ENCODE measurements around the gene ARHGAP26.

Gene ARHGAP26

GRCh38 chr5:143025376-143025775 lies 255.2 kb downstream of the ARHGAP26 start:
- no peak for DNase-seq

DNA sequence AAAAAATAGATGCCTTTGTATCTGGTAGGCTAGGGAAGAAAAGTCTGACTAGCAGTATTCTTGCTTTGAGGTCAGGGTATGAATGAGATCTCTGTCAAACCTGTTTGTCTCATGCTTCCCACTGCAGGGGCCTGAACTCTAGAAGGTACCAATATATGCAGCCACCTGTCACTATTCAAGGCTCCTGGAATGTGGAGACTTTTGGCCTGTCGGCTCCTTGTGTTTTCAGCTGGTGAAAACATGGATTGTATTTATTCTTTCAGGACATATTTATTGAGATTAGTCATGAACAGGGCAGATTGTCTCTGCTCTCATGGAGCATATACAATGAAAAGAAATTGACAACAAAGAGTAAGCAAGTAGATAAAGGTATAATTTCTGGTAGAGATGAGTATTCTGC lies 255.8 kb downstream of the ARHGAP26 start:
- no peak for DNase-seq

DNA sequence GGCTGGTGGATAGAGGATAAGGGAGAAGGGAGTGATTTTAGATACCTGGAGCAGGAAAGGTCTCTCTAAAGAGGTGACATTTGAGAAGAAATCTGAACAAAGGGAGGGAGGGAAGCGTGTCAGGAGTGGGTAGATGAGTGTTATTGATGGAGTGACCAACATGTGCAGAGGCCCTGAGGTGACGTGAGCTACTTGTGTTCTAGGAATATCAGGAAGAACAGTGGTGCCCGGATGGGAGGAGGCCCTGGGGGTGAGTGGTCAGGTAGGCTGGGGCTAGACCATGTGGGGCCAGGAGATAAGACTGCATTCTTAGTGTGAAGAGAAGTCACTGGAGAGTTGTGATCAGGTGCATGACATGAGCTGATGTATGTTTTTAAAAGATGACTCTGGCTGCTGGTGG lies 256.2 kb downstream of the ARHGAP26 start:
- no peak for DNase-seq

- DNase-seq: no peak
Observed at GRCh38 chr5:143029293-143029692, 259.1 kb downstream of the ARHGAP26 start.

DNA sequence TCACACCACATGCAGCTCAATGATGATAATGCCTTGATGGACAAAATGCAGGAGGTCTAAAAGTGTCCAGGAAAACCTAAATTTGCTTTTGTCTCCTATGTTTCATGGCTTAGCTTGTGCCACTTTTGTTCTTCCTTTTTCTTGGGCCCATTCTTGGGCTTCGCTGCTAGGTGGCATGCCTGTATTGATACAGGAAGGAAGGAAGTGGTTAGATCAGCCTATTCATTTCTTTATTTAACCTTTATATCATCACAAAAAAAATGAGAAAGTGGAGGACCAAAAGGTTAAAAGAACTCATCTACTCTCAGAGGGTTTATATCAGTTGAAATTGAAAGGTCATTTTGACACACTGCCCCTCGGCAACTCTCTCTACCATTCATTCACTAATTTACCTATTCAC lies 260.2 kb downstream of the ARHGAP26 start:
- no peak for DNase-seq

DNA sequence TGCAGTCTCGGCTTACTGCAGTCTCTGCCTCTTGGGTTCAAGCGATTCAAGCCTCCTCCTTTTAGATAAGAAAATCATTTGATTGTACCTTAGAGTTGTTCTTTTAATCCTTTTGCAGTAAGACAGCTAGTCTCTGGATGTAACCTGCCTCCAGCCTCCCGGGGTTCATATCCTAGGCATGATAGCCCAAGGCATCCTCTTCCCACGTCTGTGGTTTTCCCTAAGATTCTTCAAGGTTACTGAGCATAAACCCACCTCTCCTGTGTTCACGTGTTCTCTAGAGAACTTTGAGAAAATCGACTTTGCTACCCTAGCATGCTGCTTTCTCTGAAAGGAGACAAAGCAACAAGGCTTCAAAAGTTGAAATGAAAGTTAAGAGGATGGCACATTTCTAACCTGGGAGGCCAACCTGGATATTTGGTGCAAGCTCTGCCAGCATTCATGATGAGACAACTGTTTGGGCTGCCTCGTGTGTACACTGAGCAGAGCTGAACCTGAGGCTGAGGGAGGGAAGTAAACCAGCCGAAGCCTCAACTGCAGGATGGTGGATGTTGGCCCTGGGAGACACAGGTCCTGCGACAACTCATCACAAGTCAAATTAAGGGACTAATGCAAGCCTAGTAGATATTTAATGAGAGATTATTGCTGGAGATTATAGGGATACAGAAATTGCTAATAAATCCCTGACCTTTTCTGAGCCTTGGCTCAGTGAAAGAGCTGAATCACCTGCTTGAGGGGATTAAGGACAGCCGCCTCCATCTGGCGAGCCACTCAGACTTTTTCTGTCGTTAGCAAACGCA lies 261.8 kb downstream of the ARHGAP26 start:
- DNase-seq: no peak

GRCh38 chr5:143032581-143032836 lies 262.3 kb downstream of the ARHGAP26 start:
- DNase-seq: no peak

- no peak for DNase-seq
Observed at GRCh38 chr5:143033535-143034250, 263.5 kb downstream of the ARHGAP26 start.

GRCh38 chr5:143036146-143036927 lies 266.2 kb downstream of the ARHGAP26 start:
- DNase-seq: no peak

GRCh38 chr5:143037071-143037470 lies 266.9 kb downstream of the ARHGAP26 start:
- no peak for DNase-seq

GRCh38 chr5:143037708-143038107 lies 267.5 kb downstream of the ARHGAP26 start:
- no peak for DNase-seq

- no peak for DNase-seq
Observed at GRCh38 chr5:143040622-143041021, 270.4 kb downstream of the ARHGAP26 start.

DNA sequence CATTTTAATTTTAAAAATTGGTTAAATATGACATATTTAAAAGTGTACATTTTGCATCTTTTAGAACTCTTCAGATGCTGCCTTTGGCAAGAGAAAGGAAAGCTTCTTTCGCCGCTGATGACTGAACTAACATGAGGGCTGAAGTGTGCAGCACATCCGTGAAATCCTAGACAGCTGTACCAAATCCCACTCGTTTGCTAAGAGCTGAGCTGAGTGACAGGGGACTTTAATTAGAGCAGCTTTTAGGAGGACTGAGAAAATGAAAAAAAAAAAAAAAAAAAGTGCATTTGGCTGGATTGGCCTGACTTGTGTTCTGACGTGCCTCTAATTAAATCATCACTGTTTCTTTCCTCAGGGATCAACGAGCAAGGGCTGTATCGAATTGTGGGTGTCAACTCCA lies 271.3 kb downstream of the ARHGAP26 start:
- no peak for DNase-seq

- no peak for DNase-seq
Observed at GRCh38 chr5:143041972-143042770, 272.0 kb downstream of the ARHGAP26 start.

GRCh38 chr5:143044265-143044664 lies 274.1 kb downstream of the ARHGAP26 start:
- DNase-seq: no peak

- DNase-seq: no peak
Observed at GRCh38 chr5:143045062-143045461, 274.9 kb downstream of the ARHGAP26 start.

DNA sequence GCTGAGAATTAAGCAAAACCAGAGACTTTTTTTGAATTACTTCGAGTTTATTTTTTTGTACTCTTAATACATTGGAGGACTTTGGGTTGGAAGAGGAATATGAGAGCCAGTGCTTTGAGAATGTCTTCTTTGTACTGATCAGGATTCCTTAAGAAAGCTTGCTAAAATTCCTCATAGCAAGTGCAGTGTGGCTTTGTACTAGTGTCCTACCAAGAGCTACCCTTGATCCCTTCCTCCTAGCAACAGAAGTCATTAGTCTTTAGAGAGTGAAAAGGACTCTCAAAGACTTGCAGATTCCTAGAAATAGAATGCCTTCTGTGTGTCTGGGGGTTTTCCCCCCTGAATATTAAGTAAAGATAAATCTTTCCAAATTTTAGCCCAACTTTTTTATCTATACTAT lies 276.1 kb downstream of the ARHGAP26 start:
- DNase-seq: no peak

- no peak for DNase-seq
Observed at GRCh38 chr5:143047091-143047490, 276.9 kb downstream of the ARHGAP26 start.

DNA sequence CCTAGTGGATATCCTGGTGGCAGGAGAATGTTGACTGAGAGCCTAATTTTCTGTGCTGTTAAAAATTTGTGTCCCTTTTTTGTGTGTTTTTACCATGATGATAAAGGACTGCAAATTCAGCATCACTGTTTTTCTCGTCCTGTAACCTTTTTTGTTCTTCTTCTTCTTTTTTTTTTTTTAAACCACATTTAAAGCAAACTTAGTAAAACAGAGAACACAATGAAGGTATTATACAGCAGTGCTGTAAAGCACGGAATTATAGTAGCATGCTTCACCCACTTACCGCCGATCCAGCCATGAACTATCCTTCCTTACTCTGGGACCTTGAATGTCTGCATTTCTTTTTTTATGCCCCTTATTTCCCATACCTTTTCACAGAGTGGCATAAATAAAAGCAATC lies 280.0 kb downstream of the ARHGAP26 start:
- no peak for DNase-seq

DNA sequence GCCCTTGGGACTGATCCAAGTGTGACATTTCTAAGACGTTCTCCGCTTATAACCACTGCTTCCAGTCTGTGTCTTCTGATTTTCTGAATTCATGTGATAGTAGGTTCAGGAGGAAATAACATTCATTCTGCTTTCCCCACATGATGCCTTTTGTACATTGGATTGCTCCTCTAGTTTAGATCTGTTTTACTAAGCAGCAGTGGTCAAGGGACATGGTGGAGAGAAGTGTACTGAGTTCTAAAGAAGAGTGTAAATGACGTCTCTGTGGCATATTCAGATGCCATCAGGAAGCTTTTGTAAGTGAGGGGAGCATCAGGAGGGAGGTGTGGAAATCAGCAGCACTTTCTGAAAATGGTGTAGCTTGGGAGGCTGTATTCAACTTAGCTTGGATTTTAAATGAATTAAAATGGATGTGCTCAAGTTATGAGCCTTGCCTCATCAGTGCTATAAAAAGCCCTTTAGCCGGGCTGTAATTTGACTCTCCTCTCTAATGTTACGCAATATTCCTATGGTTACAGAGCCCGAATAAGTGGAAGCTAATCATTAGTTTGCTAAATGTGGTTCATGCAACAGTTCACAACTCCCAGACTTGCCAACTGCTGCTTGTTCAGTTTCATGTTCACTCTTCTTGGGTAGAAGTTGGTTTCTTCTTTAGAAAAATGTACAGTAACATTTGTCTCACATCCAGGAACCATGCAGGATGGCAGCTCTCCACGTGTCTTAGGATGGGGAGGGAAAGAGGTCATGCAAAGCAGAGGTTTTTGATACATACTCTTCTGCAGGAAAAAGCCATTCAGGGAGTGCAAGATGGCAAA lies 281.3 kb downstream of the ARHGAP26 start:
- DNase-seq: no peak

DNA sequence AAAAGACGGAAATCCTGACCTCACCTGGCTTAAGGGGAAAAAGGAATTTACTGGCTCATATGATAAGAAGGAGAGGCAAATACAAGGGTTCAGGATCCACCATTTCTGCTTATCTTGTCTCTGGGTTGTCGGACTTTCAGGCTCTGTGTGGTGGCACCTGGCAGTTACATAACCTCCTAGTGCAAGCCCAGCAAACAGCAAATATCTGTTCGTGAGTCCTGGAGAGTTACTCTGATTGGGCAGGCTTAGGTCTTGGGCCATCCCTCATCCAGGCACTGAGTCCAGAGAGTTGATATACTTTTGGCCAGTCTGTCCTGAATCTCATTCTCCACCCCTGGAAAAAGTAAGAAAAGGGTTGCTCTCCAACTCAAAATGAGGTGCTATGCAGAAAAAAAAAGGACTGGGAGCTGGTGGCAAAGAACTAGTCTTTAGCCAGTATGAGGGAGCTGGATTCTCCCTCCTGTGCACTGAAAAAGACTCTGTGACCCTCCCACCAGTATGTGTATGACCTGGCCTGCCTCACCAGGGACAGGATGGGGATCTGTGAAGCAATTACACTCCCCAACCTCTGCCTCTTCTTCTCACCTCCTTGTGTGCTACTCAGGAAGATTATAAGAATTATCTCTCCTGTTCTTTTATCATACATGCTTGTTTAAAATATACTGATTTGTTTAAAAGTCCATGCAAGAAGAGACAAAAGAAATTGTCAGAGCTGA lies 282.9 kb downstream of the ARHGAP26 start:
- DNase-seq: no peak

DNA sequence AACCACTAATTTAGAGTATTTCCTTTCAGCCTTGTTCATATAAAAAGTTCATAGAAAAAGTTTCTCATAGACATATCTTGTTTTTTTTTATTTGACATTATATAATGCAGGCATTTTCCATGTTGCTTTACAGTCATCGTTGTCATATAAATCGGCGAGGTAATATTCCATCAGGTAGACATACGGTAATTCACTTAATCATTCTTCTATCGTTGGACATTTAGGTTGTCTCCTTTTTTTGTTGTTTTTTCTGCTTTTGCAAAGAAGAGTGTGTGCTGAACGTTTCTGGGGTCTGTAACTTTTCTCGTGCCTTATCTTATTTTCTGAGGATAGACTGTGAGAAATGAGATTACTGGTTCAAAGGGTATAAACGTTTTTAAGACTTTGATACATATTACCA lies 283.6 kb downstream of the ARHGAP26 start:
- DNase-seq: no peak
